Measurements from ENCODE around the gene FBLN2. TPM values are rescaled to one million over a fixed set of nuclear protein-coding genes. Genes with fewer than 3 reads are reported as not detected.
"Not testable (repeated sequence)": the region's sequence is repeated elsewhere in the genome, so short reads cannot be mapped to it uniquely, and the experiment has no call there.

The FBLN2 gene
- total RNA-seq, 1 donor from 2014 or later, result 81.1 TPM

DNA sequence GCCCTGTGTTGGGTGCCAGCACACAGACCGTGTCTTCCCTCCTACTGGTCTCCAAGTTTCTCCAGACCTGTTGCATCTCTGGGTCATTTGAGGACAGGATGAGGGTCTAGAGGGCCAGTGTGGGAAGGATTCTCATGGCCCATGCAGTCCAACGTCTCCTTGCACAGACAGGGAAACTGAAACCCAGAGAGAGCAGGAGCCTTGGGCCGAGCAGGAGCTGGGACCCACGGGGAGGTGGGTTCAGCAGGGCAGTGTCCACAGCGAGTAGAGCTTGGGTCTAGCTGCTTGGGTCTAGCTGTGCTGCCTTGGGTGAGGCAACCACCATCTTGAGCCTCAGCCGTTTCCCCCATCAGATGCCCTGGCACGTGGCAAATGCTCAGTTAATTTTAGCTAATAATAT, 36.5 kb upstream of the FBLN2 start:
- intact Hi-C loops (cut with DNase I), result no loop called here
- DNase-seq (ENCODE audit: missing footprints) (no peak), ATAC-seq (no peak)

DNA sequence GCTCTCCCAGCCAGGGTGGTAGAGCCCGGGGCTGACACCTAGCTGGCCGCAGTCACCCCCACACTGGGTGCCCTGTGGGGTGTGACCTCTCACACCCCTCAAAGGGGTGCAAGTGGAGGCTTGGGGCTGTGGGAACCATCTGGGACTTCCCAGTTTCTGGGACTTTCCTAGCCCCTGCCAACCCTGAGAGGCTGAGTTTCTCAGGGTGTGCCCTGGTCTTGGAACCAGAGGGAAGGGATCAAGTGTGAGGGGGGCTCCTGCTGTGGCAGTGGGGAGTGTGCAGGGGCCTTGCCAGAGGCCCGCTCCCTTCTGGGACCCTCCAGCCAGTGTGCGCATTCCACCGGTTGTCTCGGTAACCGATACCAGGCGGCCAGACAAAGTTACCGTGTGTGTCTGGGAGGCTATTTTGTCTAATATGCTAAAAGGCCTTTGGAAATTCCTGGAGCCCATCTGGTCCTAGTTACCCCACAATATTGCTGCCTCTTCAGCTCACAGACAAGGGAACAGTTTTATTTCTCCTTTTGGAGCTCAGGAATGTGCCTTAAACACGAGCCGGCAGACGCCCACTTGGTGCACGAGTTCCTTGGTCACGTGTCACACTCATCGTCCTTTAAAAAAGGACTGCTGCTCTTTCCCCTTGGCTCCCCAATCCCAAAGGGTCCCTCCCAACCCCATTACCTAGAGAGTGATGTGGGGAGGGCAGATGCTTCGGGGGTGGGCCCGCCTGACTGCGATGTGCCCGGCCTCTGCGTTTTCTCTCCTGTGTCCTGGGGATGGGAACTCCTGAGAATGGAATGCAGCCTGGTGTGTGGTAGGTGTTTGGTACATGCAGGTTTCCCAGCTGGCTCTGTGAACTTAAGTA, 35.6 kb upstream of the FBLN2 start:
- intact Hi-C loops (cut with DNase I), result no loop called here
- no peak for DNase-seq (ENCODE audit: missing footprints)
- no peak for ATAC-seq

DNA sequence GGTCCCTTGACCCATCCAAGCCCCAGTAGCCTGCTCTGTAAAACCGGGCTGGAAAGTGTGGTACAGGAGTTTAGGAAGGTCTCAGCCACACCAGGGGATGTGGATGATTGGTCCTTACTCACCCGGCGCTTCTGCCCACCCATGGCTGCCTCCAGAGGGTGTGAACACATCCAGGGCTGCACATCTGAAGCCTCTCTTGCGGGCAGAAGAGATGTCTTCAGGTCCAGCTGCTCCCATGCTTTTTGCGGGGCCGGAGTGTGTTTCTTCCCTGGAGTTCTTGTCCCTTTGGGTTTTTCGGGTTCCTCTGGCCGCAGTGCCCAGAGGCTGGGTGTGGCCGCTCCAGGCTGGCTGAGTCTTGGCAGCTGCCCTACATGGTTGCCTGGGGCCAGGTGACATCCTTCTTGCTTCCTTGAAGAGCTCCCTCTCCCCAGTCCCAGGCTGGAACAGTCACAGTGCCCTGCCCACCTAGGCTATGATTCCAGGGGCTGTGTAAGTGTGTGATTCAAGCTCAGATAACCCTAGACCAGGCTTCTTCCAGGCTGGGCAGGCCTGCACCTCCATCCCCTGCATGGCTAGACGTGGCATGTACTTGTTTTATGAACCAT, 34.9 kb upstream of the FBLN2 start:
- intact Hi-C loops (cut with DNase I), result no loop called here
- DNase-seq (ENCODE audit: missing footprints), result no peak
- no peak for ATAC-seq

DNA sequence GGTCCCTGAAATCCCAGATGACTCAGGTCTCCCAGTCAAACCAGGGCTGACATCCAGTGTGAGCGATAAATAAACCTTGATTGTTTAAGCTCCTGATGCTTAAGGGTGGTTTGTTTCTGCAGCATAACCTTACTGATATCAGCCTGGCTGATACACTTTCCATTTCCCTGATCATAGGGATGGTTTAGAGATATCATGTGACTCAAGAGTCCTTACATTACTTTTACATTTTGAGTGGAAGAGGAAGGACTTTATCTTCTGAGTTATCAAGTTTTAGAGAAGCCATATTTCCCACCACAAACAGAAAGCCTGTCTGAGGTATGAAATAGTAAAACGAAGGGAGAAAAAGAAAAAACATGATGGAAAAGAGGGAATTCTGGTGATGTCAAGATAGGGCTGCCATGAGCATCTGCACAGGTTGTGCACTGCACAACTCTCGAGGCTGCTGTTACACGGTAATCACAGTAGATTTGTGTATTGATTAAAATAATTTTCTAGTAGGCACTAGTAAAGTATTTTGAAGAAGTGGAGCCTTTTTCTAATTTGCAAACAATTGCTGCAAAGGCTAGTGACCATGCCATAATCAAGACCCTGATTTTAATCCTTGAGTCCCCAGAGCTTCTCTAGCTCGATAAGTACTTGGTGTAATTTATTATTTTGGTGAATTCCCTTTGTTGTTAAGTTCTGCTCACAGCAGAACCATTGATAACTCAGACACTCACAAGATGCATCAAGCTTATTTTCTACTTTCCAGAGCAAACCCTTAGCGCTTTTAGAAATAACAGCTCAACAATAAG, 34.1 kb upstream of the FBLN2 start:
- intact Hi-C loops (cut with DNase I), result loop anchor here (5.0 kb wide), 1 partner anchor 52 kb away; no protein-coding TSS in a partner anchor
- no peak for ATAC-seq
- DNase-seq (ENCODE audit: missing footprints), result no peak

GRCh38 chr3:13515786-13516759, 32.9 kb upstream of the FBLN2 start:
- intact Hi-C loops (cut with DNase I), result loop anchor here (5.0 kb wide), 1 partner anchor 51 kb away; no protein-coding TSS in a partner anchor
- ATAC-seq, result peak; percentile 16
- DNase-seq (ENCODE audit: missing footprints), result no peak

DNA sequence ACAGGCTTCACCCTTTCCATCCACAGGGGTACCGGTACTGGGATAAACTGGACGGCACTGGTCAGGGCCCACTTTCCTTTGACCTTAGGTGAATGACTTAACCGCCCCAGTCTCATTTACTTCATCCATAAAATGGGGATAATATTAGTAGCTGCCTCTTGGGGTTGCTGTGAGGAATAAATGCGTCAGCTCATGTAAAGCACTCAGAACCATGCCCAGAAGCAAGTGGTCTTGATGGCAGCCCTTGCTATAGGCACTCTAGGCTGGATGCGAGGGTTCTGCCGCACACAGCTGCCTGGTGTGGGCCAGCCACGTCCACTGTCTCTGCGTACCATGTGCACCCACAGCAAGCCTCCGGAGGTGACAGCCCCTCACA, 32.2 kb upstream of the FBLN2 start:
- ATAC-seq (no peak), DNase-seq (ENCODE audit: missing footprints) (no peak)
- intact Hi-C loops (cut with DNase I), result loop anchor here (5.0 kb wide), 1 partner anchor 51 kb away; no protein-coding TSS in a partner anchor

DNA sequence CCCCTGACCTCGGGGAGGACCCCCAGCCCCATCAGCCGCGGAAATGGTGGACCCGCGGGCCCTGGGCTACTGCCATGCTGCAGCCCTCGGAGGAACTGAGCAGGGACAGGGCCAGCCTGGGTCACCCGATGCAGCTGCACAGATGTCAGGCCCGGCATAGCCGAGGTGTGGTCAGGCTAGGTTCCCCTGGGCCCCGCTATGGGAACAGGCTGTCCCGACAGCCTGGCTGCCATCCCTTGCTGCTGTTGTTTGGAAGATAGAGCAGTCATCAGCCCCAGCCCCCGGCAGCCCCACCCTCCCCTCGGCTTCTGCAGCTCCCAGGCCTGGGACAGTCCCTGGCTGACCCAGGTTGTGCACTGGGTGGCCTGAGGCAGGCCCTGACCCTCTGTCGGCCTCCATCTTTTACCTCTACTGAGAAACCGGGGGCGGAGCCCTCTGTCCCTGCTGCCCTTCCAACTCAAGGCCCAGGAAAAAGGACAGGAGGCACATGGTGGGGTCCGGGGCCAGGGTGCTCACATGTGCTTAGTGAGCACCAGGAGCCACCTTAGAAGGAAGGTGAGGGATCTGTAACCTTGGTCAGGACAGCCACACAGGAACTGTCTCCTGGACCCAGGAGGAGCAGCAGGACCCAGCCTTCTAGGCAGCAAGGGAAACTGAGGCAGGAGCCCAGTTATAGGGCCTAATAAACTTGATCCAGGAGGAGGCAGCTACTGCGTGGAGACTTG, 31.5 kb upstream of the FBLN2 start:
- intact Hi-C loops (cut with DNase I), result loop anchor here (5.0 kb wide), 1 partner anchor 50 kb away; no protein-coding TSS in a partner anchor
- DNase-seq (ENCODE audit: missing footprints) (peak; percentile 93), ATAC-seq (peak; percentile 88)

GRCh38 chr3:13518516-13518953, 30.4 kb upstream of the FBLN2 start:
- intact Hi-C loops (cut with DNase I), result loop anchor here (5.0 kb wide), 1 partner anchor 49 kb away; no protein-coding TSS in a partner anchor
- DNase-seq (ENCODE audit: missing footprints), result peak; percentile 92
- ATAC-seq, result peak; percentile 66

DNA sequence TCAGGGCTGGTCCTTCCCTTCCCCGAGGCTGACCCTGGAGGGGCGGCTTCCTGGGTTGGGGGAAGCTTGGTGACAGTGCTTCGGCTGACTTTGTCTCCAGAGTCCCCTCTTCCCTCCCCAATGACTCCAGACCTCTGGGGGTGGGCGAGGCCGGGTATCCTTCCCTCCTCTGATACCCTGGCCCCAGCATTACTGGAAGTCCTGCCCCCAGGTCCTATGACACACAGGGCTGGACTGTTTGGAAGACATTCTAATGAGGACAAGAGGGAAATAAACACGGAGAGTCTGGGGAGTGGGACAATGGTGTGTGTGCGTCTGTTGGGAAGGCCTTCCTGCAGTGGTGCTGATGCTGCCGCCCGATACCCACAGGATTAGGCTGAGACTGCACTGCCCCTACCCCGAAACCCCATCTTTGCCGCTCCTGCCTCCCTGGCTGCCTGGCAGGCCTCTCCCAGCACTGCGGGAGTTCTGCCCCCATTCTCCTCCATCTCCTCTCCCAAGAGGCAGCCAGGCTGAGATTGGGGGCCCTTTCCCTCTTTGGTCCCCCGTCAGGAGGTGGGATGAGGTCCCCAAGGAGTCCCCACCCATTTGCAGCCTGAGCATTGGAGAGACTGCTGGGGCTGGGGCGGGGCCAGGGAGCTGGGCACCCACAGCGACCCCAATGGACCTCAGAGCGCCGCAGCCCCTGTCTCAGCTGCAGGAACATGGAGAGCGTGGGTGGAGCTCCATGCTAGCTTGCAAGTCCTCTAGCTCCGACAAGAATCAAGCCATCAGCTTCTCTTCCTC, 29.7 kb upstream of the FBLN2 start:
- DNase-seq (ENCODE audit: missing footprints) (no peak), ATAC-seq (no peak)
- intact Hi-C loops (cut with DNase I), result loop anchor here (5.0 kb wide), 1 partner anchor 48 kb away; no protein-coding TSS in a partner anchor

DNA sequence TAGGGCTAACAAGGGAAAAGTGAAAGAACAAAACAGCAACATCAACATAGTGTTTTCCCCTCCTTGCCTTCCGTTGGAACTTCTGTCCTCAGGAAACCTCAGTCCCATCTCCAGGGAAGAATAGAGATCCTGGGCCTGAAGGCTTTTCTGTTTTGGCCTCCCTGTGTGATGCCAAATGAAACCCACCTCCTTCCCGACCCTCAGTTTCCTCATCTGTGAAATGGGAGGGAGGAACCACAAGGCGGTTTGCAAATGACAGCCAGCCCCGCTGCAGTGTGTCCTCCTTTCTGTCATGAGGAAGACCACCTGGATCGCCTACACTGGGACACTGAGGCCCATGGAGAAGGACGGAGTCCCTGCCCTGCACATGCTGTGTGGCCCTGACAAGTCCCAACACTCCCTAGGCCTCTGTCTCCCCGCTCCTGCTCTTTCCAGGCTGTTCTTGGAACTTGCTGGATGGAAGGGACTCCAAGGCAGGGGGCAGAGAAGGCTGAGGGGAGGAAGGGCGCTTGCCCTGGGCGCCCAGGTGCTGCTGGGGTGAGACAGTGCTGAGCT, 28.5 kb upstream of the FBLN2 start:
- intact Hi-C loops (cut with DNase I), result no loop called here
- DNase-seq (ENCODE audit: missing footprints), result no peak
- ATAC-seq, result no peak

DNA sequence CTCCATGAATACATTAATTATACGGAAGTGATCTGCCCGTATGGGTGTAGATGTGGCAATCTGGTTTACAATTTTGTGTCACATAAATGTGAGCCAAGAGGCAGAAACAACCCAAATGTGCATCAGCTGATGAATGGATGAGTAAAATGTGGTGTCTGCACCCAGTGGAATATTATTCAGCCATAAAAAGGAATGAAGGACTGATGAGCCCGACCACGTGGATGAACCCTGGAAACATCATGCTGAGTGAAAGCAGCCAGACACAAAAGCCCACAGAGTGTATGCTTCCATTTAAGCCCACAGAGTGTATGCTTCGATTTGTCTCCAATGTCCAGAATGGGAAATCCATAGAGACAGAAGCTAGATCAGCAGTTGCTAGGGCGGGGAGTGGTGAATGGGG, 27.6 kb upstream of the FBLN2 start:
- DNase-seq (ENCODE audit: missing footprints) (no peak), ATAC-seq (no peak)
- intact Hi-C loops (cut with DNase I), result no loop called here

- intact Hi-C loops (cut with DNase I); DNase-seq (ENCODE audit: missing footprints); ATAC-seq: not testable (repeated sequence)
Measured at GRCh38 chr3:13521749-13522148, 27.2 kb upstream of the FBLN2 start.

GRCh38 chr3:13522236-13522635, 26.7 kb upstream of the FBLN2 start:
- no peak for ATAC-seq

GRCh38 chr3:13524979-13525669, 23.8 kb upstream of the FBLN2 start:
- intact Hi-C loops (cut with DNase I), result no loop called here
- no peak for DNase-seq (ENCODE audit: missing footprints)
- no peak for ATAC-seq

More at GRCh38 chr3:13522236-13522635, 26.7 kb upstream of the FBLN2 start:
- DNase-seq (ENCODE audit: missing footprints), result no peak
- intact Hi-C loops (cut with DNase I), result no loop called here

- ATAC-seq (no peak), DNase-seq (ENCODE audit: missing footprints) (no peak)
- intact Hi-C loops (cut with DNase I), result no loop called here
Measured at GRCh38 chr3:13525827-13526625, 22.9 kb upstream of the FBLN2 start.

Data from Right ventricle myocardium inferior (tissue), 1 donor.